GM12874 (cell line): Measurements from ENCODE around the gene BEX3.

Experiments used
- TF ChIP-seq, protein P1 (sequence below): IDR thresholded peaks from 2 replicates; pipeline ENCODE4 v1.5.1; 2011; ENCODE audit warnings: low read depth, mild to moderate bottlenecking, control low read depth, low read length, moderate library complexity; ENCODE audit not compliant: insufficient read depth

Gene BEX3

DNA sequence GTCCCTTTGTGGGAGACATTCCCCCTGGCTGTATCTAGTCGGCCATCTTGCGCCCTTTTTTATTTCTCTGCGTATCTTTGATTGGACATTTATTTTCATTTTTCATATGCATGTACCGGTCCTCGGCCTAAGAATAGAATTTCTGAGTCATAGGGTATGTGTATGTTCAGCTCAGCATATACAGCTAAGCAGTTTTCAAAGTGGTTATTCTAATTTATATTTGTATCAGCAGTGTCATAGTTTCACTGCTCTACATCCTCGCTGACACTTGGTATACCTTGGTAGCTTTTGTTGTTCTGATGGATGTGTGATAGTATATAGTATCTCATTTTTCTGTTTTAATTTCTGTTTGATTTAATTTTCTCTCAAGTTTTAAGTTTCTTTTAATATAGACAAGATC lies 38.7 kb downstream of the BEX3 start:
- TF ChIP-seq, protein P1, sequence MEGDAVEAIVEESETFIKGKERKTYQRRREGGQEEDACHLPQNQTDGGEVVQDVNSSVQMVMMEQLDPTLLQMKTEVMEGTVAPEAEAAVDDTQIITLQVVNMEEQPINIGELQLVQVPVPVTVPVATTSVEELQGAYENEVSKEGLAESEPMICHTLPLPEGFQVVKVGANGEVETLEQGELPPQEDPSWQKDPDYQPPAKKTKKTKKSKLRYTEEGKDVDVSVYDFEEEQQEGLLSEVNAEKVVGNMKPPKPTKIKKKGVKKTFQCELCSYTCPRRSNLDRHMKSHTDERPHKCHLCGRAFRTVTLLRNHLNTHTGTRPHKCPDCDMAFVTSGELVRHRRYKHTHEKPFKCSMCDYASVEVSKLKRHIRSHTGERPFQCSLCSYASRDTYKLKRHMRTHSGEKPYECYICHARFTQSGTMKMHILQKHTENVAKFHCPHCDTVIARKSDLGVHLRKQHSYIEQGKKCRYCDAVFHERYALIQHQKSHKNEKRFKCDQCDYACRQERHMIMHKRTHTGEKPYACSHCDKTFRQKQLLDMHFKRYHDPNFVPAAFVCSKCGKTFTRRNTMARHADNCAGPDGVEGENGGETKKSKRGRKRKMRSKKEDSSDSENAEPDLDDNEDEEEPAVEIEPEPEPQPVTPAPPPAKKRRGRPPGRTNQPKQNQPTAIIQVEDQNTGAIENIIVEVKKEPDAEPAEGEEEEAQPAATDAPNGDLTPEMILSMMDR = no peak

- TF ChIP-seq, protein P1 = no peak
Observed at GRCh38 chrX:103415528-103415927, 39.2 kb downstream of the BEX3 start.

GRCh38 chrX:103417370-103417769 lies 41.0 kb downstream of the BEX3 start:
- TF ChIP-seq, protein P1 = no peak

- TF ChIP-seq, protein P1 = no peak
Observed at GRCh38 chrX:103417933-103418332, 41.6 kb downstream of the BEX3 start.

- TF ChIP-seq, protein P1 = no peak
Observed at GRCh38 chrX:103418811-103419340, 42.5 kb downstream of the BEX3 start.

DNA sequence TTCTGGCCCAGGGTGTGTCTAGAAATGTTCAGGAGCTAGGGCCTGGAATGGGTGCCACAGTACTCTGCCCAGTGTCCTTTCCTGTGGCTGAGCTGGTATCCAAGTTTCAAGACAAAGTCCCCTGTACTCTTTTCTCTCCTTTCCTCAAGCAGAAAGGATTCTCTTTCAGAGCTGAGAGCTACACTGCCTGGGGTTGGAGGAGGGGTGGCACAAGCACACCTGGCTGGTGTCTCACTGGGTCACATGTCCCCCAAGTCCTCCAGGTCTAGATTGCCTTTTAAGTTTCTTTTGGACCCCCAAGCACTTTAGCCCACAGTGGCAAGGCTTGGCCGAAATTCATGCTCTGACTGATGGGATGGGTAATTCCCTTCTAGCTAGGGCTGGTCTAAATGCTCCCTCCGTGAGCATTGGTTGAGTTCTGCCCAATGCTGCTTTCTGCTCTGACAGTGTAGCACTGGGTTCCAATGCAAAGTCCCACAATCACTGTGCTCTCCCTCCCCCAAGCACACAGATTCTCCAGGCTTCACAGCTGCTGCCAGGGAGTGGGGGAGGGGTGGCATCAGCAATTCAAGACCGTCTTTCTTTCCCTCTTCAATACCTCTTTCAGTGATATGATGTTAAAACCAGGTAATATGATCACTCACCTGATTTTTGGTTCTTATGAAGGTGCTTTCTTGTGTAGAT lies 47.8 kb downstream of the BEX3 start:
- TF ChIP-seq, protein P1 = no peak
